Stimulated activated CD4-positive, alpha-beta T cell treated with anti-CD3 and anti-CD28 coated beads, Interleukin-1b, Interleukin-23, amount 100 ng/mL, for 1 hour (primary cell): Measurements from ENCODE around the gene LAPTM4A.
"Not testable (repeated sequence)": the region's sequence is repeated elsewhere in the genome, so short reads cannot be mapped to it uniquely, and the experiment has no call there.

Experiments used
- DNase-seq, 2 donors: peaks; one replicate each; pipeline ENCODE4 v3.0.0-alpha.2; 2020; ENCODE audit warnings: low read depth in 2 of 2

Gene LAPTM4A

DNA sequence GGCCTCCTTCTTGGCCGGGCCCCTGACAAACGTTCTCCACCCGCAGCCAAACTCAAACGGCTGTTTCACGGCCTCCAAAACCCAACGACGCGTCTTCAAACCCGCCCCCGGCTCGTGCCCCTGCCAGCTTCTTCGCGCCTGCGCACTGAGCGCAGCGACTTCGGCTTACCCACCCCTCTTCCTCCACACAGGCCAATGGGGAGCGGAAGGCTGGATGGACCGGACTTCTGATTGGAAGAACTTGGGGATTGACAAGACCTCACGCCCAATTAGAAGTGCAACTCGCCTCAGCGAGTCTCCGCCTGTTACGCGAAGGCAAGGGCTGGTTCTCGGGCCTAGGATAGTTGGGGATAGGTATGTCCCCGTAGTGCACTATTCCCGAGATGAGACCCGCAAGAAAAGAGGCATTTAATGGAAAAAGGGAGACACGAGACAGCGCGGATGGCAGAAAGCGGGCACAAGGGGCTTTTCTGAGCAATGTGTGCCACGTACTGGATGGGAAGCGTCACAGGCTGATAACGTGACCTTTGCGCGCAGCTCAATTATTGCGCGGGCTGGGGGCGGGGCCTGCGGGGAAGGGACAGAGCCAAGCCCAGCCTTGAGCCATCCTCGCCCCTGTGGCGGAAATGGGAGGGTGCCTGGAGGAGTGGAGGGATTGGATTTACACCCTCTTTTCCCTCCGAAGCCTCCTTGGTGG, at the start of gene LAPTM4A:
LAPTM4A (minus strand) TSS at position 97 of the 697 bp plus-strand sequence. CDS start 108 bp downstream, outside the sequence.
- peak; percentile 88 to 96 for DNase-seq

DNA sequence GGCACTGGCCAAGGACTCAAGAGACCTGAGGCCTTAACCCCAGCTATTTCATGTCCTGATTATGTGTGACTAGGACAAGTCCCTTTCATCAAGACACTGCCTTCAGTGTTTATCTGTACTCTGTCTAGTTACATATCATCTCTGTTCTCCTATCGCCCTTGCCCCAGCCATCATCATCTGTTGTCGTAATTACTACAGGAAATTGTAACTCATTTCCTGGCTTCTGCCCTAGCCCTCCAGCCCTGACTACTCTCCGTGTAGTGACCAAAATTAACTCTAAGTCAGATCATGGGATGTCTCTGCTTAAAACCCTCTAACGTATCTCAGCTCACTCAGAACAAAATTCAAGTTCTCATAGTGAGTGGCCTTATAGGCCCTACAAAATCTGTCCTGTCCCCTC, 49.3 kb upstream of the LAPTM4A start:
- DNase-seq: no peak

DNA sequence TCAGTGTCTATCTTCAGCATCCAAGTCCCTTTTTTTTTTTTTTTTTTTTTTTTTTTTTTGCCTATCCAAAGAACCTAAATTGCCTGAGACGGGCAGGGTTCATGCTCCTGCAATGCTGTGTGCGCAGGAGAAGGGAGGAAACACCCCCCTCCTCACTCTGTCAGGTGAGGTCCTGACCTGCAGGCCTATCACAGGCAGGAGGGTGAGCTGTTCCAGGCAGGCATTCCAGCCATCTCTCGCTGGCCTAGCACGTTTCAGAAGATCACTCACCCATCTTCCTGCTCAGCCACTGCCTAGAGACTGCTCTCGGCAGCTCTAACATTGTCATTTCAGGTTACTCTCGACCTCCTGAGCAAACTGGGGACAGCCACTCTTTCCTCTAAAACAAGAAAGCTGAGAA, 48.4 kb upstream of the LAPTM4A start:
- DNase-seq: no peak

DNA sequence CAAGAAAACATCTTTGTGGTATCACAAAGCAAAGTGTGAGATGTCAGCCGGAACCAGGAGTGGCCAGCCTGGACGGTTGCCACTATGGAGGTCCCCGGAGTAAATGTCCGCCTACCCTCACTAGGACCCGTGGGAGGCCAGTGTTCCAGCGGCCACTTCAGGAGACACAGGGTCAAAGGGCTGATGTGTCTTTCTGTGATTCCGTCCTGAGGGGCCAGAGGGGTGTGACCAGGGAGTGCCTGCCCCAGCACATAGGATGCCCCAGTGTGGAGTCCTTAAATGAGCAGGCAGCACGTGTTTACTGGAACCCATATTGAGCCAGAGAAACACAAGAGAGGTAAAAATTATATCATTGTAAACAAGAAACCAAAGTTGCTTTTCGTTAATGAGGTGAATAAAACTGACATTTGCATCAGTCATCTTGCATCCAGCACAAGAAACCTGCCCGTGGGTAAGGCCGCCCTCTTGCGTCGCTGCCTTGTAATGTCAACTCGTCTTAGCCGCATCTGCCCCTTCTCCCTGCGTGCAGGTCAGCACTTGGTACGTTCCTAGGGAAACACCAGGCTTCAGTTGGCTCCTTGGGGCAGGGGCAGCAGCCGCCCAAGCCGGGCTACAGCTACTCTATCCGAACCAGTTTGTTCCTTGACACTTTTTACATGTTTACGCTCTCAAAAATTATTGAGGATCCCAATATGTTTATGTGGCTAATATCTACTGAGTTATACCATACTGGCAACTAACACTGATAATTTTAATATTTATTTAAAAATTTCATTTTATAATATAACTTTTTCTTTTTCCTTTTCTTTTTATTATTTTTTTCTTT, 46.7 kb upstream of the LAPTM4A start:
- DNase-seq: peak; percentile 51 to 63

DNA sequence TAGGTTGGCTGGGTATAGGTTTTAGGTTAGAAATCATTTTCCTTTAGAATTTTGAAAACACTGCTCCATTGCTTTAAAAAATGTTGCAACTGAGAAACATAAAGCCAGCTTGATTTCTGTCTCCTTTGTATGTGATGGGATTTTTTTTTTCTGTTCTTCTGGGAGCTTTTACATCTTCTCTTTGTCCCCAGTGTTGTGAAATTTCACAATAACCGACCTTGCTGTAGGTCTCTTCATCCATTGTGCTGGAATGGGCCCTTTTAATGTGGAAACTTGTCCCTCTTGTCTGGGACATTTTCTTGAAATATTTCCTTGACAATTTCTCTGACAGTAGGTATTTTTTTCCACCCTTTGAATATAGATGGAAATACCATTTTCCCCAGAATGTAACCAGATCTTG, 44.0 kb upstream of the LAPTM4A start:
- DNase-seq: no peak

DNA sequence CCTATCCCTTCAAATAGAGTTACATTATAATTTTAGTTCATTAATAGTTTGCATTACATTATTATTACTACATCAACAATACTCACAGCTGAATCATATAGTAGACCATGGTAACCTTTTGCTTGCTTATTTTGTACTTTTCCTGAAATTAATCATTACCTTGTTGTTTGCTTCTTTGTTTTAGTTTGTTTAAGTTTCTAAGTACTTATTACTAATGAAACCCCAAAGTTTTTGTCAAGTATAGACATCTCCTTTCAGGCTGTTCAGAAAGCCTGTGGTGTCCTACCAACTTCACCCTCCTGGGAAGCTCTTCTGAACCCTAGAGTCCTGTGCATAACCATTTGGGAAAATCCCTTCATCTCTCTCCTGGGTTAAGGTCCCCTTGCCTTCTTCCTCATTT, 43.5 kb upstream of the LAPTM4A start:
- no peak for DNase-seq

DNA sequence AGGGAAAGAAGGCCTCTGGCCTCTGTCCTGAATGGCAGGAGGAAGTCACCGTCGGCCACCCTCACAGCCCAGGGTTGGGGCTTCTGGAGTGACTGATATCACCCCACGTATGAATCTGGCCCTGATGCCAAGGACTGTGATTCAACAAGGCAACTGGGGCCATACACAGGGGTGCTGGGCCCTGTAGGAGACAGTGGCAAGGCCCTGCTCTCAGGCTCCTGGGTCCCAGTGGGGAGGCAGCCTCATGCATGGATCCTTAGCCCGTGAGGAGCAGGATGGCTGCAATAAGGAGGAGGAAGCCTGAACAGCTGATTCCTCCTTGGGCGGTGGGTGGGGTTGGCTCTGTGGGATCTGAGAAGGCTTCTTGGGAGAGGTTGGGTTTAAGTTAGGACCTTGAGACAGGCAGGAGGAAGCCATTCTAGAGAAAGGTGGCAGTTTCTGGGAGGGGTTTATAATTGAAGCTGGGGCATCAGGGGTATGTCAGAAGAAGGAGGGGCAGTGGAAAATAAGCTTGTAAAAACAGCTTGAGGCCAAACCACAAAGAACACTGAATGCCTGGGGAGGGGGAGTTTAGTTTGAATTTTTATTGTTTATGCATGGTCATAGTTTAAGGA, 42.8 kb upstream of the LAPTM4A start:
- no peak for DNase-seq

DNA sequence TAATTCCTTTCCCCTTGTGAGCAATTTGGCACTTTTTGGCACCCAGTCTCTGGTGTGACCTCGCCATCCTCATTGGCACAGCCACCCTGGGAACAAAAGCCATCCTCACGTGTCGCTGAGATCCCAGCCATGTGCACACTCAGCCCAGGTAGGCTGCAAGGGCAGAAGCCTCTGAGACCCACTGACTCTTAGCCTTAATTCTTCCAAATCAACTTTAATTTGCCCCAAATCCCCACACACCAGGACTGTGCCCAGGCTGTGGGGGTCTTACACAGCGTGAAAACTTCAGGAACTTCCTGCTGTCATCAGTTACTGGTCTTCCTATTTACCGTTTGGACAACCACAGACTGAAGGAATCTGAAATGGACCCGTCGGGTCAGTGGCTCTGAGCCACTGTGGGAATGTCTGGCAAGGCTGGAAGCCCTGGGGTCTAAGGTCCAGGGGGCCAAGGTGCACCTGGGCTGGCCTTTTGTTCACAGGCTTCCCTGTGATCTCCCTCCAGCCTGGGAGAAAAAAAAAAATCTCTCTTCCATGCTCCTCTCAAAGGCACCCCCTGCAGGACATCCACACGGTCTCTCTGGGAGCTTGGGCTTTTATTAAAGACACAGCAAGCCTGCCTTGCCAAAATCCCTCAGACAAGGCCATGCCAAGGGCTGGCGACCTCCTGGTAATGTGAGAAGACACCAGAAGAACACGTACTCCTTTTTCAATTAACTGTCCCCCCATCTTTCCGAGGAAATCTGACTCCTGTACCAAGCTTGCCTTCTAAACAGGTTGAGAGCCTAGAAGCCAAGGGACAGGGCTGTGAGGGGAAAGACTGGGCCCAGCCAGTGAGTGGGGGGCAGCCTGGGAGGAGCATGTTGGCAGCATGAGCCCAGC, 42.1 kb upstream of the LAPTM4A start:
- DNase-seq: no peak

DNA sequence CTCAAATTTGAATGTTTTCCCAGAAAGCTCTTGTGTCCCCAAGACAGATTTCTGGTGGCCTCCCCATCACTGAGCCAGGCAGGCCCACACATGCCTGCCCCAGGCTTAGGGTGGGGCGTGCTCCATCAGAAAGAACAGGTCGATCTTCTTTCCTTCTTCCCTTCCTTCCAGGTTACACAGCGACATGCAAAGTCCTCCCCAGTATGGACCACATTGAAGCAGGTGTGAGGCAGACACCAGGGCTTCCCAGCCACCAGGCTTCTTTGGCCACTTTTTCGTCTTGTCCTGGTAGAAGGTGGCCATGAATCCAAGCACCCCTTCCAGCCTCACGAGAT, 41.4 kb upstream of the LAPTM4A start:
- no peak for DNase-seq

DNA sequence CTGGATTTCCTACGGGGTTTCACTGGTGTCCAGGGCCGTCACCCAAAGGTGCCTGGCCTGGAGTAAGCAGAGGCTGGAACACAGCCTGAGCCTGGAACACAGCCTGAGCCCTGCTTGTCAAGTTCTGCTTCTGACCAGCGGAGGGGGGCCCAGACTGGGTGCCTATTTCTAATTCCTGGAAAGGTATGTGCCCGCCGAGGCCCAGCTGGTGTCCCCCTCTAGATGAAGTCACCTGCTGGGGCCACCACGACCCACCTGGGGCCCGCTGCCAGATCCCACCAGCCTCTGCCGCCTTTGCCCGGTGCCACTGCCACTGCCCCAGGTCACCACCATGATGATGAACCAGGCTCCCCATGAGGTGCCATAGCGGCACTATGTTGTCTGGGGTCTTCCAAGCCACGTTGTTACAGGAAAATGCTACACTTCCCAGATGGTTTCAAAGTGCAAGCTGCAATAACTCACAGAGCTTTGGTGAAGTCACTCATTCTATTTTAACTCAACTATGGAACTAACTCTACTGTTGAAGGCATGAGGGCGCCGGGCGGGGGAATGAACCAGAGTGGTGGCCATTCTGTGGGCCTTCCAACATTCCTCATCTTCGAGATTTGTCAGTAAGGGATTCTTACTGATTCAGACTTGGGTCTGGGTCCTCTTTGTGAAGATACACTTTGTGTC, 40.9 kb upstream of the LAPTM4A start:
- DNase-seq: no peak

DNA sequence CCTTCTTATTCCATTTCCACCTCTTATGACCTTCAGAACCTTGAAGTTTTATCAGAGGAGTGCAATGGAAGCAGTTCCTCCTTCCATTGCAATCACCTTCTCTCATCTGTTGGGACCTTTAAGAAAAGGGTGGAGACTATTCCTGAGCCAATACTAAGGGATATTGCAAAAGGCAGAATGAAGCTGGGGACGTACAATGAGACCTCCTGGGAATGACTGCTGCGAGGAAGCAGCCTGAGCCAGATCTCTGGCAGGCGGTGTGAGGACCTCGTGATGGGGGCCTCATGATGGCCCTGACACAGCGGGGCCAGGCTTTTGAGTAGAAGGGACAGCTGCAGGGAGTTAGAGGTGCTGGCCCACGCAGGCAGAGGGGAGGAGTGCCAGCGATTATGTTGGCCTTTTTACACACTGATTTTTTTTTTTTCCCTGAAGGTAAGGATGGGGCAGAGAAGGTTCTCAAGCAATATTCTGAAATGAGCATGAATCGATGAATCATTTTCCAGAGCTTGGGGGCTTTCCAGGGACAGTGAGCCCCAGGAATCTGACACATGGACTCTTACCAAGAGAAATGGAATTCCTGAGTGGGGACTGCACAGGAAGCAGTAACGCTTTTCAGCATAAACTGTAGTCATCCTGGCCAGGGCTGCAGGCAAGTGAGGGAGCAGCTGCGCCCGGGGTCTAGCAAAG, 40.0 kb upstream of the LAPTM4A start:
- DNase-seq: no peak

DNA sequence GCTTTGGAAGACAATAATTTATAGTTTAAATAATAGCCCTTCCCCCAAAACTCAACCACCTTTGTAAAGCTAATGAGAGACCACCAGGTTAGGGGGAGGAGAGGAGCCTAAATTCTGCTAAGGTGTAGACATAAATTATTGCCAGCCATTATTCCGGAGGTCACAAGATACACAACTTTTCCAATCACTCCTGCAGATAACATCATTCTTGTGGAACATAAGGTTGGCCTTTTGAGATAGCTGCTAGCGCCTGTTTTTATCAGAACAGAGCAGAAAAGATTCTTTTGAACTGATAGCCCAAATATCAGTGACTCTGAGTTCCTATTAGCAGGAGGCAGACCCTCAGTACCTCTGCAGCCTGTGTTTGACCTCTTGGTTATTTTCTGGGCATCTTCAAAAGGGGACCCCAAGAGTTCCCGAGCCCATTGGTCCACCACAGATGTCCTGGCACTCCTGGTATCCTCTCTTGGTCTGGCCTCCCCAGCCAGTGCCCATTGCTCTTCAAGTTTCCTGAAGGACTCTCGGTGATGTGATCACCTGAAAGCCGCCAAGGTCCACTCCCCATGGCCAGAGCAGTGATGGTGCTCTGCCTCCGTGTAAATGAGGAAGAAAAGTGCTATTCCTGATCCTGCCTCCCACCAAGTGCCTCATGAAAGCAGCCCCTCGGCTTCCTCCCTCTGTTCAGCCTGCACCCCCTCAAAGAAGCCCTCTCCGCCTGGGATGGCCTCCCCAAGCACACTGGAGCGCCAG, 38.5 kb upstream of the LAPTM4A start:
- no peak for DNase-seq

DNA sequence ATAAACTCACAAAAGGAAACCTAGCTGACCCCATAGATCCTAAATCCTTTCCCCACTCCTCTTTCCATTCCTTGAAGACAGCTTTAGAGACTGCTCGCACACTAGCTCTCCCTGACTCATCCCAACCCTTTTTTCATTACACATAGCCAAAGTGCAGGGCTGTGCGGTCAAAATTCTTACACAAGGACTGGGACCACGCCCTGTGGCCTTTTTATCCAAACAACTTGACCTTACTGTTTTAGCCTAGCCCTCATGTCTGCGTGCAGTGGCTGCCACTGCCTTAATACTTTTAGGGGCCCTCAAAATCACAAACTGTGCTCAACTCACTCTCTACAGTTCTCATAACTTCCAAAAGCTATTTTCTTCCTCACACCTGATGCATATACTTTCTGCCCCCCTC, 34.5 kb upstream of the LAPTM4A start:
- DNase-seq: not testable (repeated sequence)

DNA sequence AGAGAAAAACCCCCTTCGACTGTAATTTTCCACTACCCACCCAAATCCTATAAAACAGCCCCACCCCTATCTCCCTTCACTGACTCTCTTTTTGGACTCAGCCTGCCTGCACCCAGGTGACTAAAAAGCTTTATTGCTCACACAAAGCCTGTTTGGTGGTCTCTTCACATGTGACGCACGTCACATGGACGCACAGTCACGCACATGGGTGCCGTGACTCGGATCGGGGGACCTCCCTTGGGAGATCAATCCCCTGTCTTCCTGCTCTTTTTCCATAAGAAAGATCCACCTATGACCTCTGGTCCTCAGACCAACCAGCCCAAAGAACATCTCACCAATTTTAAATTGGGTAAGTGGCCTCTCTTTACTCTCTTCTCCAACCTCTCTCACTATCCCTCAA, 31.4 kb upstream of the LAPTM4A start:
- not testable (repeated sequence) for DNase-seq

DNA sequence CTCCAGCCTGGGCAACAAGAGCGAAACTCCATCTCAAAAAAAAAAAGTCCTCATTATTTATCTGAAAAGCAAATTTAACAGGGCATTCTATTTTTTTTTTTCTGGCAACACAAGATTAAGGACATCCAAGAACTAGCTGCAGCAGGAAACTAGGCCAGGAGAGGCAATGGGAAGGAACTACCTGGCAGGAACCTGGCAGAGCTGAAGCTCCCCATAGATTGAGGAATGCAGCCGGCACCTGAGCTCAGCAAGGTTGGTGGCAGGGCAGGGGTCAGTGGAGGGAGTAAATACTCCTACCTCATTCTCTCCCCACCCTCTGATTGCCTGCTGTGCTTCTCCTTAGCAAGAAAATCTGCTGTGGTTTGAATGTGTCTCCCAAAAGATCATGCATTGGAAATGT, 30.4 kb upstream of the LAPTM4A start:
- no peak for DNase-seq

DNA sequence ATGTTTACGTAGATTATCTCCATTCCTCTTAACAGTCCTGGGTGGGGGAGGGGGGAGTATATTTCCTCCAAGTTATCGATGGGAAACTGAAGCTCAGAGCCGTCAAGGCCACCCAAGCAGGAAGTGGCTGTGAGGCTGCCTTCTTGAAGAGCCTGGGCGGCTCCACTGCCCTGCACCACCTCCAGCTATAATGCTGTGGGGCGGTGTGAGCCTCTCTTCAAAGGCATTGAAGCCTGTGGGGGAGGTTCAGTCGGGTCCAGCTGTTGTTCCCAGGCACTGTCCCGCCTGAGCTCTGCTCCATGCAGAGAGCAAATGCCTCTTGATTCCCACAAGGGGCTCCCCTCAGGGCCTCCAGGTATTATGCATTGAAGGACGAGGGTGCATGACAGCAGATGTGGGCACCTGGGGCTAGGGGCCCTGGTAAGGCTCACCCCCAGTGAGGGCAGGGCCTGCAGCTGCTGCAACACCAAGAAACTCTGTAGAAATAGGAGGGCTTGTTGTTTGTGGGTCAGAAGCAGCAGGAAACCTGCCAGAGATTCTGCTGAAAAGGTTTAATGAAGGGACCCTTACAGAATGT, 29.5 kb upstream of the LAPTM4A start:
- DNase-seq: no peak

DNA sequence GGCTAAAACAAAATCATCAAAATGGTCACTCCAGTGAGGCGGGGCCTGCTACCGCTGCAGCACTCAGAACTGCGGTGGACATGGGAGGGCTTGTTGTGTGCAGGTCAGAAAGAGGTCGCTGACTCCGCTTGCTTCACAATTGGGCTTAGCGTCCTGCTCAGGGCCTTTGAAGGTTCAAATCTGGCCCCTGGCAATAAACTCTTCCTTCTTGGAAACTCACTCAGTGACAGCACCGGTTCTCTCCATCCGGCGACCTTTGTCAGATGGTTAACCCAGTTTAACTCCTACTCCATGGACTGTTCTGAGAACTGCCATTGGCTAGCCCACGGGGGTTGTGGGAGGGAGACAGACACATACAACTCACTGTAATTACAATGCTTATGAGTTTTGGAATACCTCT, 29.0 kb upstream of the LAPTM4A start:
- no peak for DNase-seq

DNA sequence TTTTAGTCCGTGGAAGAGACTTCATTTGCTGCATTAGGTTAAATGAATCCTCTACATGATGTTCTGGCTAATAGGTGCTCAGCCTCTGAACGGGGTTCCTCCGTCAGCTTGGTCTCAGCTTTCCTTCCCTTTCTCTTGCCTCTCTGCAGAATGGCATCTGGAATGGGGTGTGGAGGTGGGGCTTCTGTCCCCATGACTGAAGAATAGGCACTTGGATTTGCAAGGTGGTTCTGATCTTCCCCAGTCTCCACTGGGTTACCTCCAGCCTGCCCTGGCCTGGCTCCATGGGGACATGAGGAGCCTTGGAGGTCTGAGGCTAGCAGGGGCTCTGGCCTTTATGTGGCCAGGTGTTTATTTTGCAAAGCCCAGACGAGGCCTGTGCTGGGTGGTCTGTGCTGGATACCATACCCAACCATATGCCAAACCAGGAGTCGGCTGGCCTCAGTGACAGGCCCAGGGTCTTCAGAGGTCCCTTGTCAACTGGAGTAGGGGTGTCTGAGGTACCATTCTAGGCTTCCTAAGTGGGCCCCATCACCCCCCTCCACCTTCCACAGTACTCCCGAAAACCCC, 28.2 kb upstream of the LAPTM4A start:
- no peak for DNase-seq

DNA sequence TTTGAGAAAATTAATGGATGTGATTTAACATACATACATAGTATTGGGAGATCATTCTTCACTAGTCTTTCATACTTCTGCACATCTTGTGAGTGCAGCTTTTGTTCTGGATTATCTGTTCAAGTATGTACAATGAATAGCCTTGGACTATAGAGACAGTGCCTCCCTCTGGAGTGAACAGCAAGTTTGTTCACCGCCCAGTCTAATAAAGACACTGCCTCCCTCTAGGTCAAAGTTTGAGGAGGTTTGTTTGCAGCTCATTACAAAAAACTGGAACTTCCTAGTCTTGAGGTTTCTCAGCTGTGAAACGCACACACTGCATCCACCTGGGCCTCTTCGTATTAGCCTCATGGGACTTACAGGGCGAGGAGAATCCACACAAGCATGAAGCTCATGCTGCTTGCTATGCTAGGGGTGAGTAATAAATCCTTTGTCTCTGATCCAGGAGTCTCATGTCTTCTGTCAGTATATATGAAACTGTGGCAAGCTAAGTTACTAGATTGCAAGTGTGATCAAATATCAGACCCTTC, 26.0 kb upstream of the LAPTM4A start:
- DNase-seq: no peak
